HG03442 (cell line): ENCODE measurements around the gene C1orf185.
"Not testable (repeated sequence)": the region's sequence is repeated elsewhere in the genome, so short reads cannot be mapped to it uniquely, and the experiment has no call there.

ENCODE experiments used
- ATAC-seq: cut with Tn5 transposase; IDR thresholded peaks from one replicate; pipeline ENCODE4 v1.9.1; 2021; ENCODE audit warnings: mild to moderate bottlenecking, moderate library complexity; ENCODE audit not compliant: unreplicated experiment

C1orf185 gene

GRCh38 chr1:51133045-51133444, 31.0 kb downstream of the C1orf185 start:
- ATAC-seq: no peak

- ATAC-seq: not testable (repeated sequence)
Observed at GRCh38 chr1:51137696-51138095, 35.7 kb downstream of the C1orf185 start.

GRCh38 chr1:51139474-51139873, 37.4 kb downstream of the C1orf185 start:
- ATAC-seq: no peak

GRCh38 chr1:51147394-51147793, 45.4 kb downstream of the C1orf185 start:
- ATAC-seq: no peak

GRCh38 chr1:51154776-51155175, 52.7 kb downstream of the C1orf185 start:
- no peak for ATAC-seq

- ATAC-seq: no peak
Observed at GRCh38 chr1:51156752-51157151, 54.7 kb downstream of the C1orf185 start.

GRCh38 chr1:51157395-51157794, 55.4 kb downstream of the C1orf185 start:
- no peak for ATAC-seq

- ATAC-seq: no peak
Observed at GRCh38 chr1:51158263-51158662, 56.2 kb downstream of the C1orf185 start.

GRCh38 chr1:51162560-51162959, 60.5 kb downstream of the C1orf185 start:
- not testable (repeated sequence) for ATAC-seq

GRCh38 chr1:51165540-51165939, 63.5 kb downstream of the C1orf185 start:
- ATAC-seq: no peak

GRCh38 chr1:51168266-51168845, 66.3 kb downstream of the C1orf185 start:
- ATAC-seq: no peak

GRCh38 chr1:51168936-51169335, 66.9 kb downstream of the C1orf185 start:
- no peak for ATAC-seq

GRCh38 chr1:51170342-51170741, 68.3 kb downstream of the C1orf185 start:
- ATAC-seq: no peak

- ATAC-seq: no peak
Observed at GRCh38 chr1:51172811-51173210, 70.8 kb downstream of the C1orf185 start.

GRCh38 chr1:51175278-51175677, 73.2 kb downstream of the C1orf185 start:
- ATAC-seq: no peak

- not testable (repeated sequence) for ATAC-seq
Observed at GRCh38 chr1:51177988-51178387, 76.0 kb downstream of the C1orf185 start.

- no peak for ATAC-seq
Observed at GRCh38 chr1:51188230-51188629, 86.2 kb downstream of the C1orf185 start.

- ATAC-seq: no peak
Observed at GRCh38 chr1:51189421-51190073, 87.5 kb downstream of the C1orf185 start.

- ATAC-seq: no peak
Observed at GRCh38 chr1:51190961-51191360, 88.9 kb downstream of the C1orf185 start.

GRCh38 chr1:51192213-51192843, 90.3 kb downstream of the C1orf185 start:
- ATAC-seq: no peak

- ATAC-seq: no peak
Observed at GRCh38 chr1:51193564-51193963, 91.5 kb downstream of the C1orf185 start.
